ENCODE data around the gene CACNG1.
"Not testable (repeated sequence)": the region's sequence is repeated elsewhere in the genome, so short reads cannot be mapped to it uniquely, and the experiment has no call there.

Gene CACNG1

GRCh38 chr17:67079491-67079890, 35.1 kb downstream of the CACNG1 start:
- no peak for DNase-seq (ENCODE audit: low read depth in 2 of 2)

- DNase-seq (ENCODE audit: low read depth in 2 of 2), result no peak
Observed at GRCh38 chr17:67080804-67081203, 36.5 kb downstream of the CACNG1 start.

GRCh38 chr17:67082107-67082506, 37.8 kb downstream of the CACNG1 start:
- DNase-seq (ENCODE audit: low read depth in 2 of 2), result no peak

- no peak for DNase-seq (ENCODE audit: low read depth in 2 of 2)
Observed at GRCh38 chr17:67085406-67085805, 41.1 kb downstream of the CACNG1 start.

DNA sequence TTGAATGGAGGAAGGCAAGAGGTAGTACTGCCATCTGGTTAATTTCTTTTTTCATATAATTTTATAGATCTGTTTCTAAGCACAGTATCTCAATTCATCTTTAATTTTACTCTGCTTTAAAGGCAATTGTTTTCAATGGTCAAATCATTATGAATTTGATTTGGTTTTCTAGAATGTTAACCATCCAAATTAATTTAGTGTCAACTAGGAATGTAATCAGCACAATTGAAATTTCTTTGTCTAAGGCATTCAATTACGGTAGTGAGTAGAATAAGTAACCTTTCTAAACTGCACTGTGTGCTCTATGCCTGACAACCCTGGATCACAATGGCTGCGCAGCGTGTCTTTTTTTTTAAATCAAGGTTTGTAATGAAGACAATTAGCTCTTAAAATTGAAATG, 44.3 kb downstream of the CACNG1 start:
- no peak for DNase-seq (ENCODE audit: low read depth in 2 of 2)

GRCh38 chr17:67090341-67090740, 46.0 kb downstream of the CACNG1 start:
- DNase-seq (ENCODE audit: low read depth in 2 of 2), result no peak

GRCh38 chr17:67092291-67092690, 47.9 kb downstream of the CACNG1 start:
- no peak for DNase-seq (ENCODE audit: low read depth in 2 of 2)

DNA sequence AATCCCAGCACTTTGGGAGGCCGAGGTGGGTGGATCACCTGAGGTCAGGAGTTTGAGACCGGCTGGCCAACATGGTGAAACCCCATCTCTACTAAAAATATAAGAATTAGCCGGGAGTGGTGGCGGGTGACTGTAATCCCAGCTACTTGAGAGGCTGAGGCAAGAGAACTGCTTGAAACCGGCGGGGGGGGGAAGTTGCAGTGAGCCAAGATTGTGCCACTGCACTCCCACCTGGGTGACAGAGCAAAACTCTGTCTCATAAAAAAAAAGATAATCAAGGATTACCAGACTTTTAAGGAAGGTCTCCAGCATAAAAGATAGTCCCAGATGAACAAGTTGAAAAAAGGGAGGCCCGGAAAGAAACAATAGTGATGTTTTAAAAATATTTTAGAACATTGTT, 48.4 kb downstream of the CACNG1 start:
- DNase-seq (ENCODE audit: low read depth in 2 of 2), result not testable (repeated sequence)

DNA sequence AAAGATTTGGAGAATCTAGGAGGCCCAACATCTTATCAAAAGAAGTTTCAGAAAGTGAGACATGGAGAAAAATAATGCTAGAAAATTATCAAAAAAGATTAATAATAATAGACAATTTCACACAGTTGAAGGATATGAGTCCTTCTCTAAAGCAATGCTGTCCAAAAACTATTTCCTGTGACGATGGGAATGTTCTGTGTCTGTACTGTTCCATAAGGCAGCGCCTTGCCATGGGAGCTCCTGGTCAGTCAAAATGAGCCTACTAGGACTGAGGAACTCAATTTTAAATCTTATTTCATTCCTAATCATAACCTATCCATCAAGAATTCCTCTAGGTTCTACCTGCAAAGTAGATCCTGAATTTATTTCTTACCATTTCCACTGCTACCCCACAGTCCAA, 49.0 kb downstream of the CACNG1 start:
- no peak for DNase-seq (ENCODE audit: low read depth in 2 of 2)

DNA sequence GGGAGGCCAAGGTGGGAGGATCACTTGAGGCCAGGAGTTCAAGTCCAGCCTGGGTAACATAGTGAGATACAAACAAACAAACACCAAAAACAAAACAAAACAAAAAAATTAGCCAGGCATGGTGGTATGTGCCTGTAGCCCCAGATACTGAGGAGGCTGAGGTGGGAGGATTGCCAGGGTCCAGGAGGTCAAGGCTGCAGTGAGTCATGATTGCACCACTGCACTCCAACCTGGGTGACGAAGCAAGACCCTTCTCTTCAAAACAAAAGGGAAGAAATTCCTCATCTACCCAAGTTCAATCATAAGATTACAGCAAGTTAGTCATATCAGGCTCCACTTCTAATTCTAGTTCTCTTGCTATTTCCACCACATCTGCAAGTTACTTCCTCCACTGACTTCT, 50.9 kb downstream of the CACNG1 start:
- not testable (repeated sequence) for DNase-seq (ENCODE audit: low read depth in 2 of 2)

DNA sequence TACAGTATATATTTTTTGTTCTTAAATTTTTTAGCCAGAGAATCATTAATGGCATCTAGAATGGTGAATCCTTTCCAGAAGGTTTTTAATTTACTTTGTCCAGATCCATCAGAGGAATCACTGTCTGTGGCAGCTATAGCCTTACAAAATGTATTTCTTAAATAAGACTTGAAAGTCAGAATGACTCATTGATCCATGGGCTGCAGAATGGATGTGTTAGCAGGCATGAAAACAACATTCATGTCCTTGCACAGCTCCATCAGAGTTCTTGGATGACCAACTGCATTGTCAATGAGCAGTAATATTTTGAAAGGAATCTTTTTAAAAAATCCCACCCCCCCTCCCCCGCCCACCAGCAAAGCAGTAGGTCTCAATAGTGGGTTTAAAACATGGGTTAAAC, 51.4 kb downstream of the CACNG1 start:
- DNase-seq (ENCODE audit: low read depth in 2 of 2), result no peak

DNA sequence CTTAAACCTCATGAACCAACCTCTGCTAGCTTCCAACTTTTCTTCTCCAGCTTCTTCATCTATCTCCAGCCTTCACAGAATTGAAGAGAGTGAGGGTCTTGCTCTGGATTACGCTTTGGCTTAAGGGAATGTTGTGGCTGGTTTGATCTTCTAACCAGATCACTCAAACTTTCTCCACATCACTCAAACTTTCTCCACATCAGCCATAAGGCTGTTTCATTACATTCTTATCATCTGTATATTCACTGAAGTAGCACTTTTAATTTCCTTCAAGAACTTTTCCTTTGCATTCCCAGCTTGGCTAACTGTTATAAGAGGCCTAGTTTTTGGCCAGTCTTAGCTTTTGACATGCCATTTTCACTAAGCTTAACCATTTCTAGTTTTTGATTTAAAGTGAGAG, 52.3 kb downstream of the CACNG1 start:
- no peak for DNase-seq (ENCODE audit: low read depth in 2 of 2)

- DNase-seq (ENCODE audit: low read depth in 2 of 2), result no peak
Observed at GRCh38 chr17:67098006-67098405, 53.7 kb downstream of the CACNG1 start.

GRCh38 chr17:67104641-67105040, 60.3 kb downstream of the CACNG1 start:
- DNase-seq (ENCODE audit: low read depth in 2 of 2), result not testable (repeated sequence)

- no peak for DNase-seq (ENCODE audit: low read depth in 2 of 2)
Observed at GRCh38 chr17:67105213-67105612, 60.9 kb downstream of the CACNG1 start.
